ENCODE results near the gene PLTP. TPM values are rescaled to one million over a fixed set of nuclear protein-coding genes. Genes with fewer than 3 reads are reported as not detected.

The PLTP gene
- total and polyA plus RNA-seq, 8 donors: 35.5 to 158 (median 85.4) TPM

DNA sequence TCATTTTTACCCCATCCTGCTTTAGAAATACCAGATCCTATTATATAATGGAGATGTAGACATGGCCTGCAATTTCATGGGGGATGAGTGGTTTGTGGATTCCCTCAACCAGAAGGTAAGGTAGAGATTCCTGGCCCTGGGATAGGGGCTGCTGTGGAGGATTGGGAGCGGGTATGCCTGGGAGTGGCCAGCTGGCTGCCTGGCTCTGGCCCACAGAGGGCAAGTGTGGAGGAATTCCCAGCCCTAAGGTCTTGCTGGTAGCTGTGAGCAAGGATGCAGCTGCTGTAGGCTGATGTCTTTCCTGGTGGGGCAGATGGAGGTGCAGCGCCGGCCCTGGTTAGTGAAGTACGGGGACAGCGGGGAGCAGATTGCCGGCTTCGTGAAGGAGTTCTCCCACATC, 14.3 kb downstream of the PLTP start:
- H3K36me3 ChIP-seq: peaks cover 0 to 21% (median 0%) of the 10 kb centered on the region in 3 donors
- DNase-seq (no peak), ATAC-seq (no peak)

GRCh38 chr20:45897289-45897688, 14.7 kb downstream of the PLTP start:
- ATAC-seq (no peak), DNase-seq (no peak), FAIRE-seq (no peak)
- H3K27me3 ChIP-seq: no peaks in the 10 kb centered on the region
- no peak for TF ChIP-seq CTCF (IDR thresholded peaks at IDR 0.05)
- no peak overlapping the region for H3K27ac ChIP-seq
- 74 to 81% methylated on average over 2 of the region's 2 CpGs for WGBS, 2 donors
- peaks cover 0 to 20% (median 0%) of the 10 kb centered on the region in 3 donors for H3K36me3 ChIP-seq
- intact Hi-C loops (cut with DNase I): no loop called here
- H3K4me1 ChIP-seq: peaks cover 0 to 4% (median 0%) of the 10 kb centered on the region in 3 donors
- no peaks in the 10 kb centered on the region for H3K9me3 ChIP-seq
- H3K4me3 ChIP-seq: no peak overlapping the region

More for the DNA sequence above, 14.3 kb downstream of the PLTP start:
- no peaks in the 10 kb centered on the region for H3K27me3 ChIP-seq
- intact Hi-C loops (cut with DNase I): no loop called here
- H3K4me1 ChIP-seq: peaks cover 0 to 2% (median 0%) of the 10 kb centered on the region in 3 donors
- H3K4me3 ChIP-seq: no peak overlapping the region
- no peak overlapping the region for H3K27ac ChIP-seq
- 92 to 93% methylated on average over 7 of the region's 7 CpGs for WGBS, 2 donors
- TF ChIP-seq CTCF (IDR thresholded peaks at IDR 0.05): no peak
- FAIRE-seq: no peak
- no peaks in the 10 kb centered on the region for H3K9me3 ChIP-seq

GRCh38 chr20:45896641-45897161, 15.3 kb downstream of the PLTP start:
- H3K4me1 ChIP-seq: peaks cover 3 to 4% (median 4%) of the 10 kb centered on the region in 3 donors
- ATAC-seq: no peak
- 92 to 93% methylated on average over 14 of the region's 14 CpGs for WGBS, 2 donors
- no peaks in the 10 kb centered on the region for H3K27me3 ChIP-seq
- no peaks in the 10 kb centered on the region for H3K9me3 ChIP-seq
- H3K27ac ChIP-seq: no peak overlapping the region
- peaks cover 0 to 16% (median 0%) of the 10 kb centered on the region in 3 donors for H3K36me3 ChIP-seq
- H3K4me3 ChIP-seq: no peak overlapping the region
- intact Hi-C loops (cut with DNase I): no loop called here
- DNase-seq: no peak
- no peak for FAIRE-seq
- no peak for TF ChIP-seq CTCF (IDR thresholded peaks at IDR 0.05)

DNA sequence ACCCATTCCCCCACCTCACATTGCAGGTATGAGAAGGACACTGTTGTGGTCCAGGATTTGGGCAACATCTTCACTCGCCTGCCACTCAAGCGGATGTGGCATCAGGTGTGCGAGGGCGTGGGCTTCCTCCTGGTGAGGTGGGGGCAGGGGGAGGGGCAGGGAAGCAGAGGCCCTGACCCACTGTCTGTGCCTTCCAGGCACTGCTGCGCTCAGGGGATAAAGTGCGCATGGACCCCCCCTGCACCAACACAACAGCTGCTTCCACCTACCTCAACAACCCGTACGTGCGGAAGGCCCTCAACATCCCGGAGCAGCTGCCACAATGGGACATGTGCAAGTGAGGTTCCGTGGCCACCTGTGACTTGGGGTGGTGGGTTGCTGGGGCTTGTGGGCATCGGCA, 17.2 kb downstream of the PLTP start:
- DNase-seq (no peak), FAIRE-seq (no peak), ATAC-seq (no peak)
- H3K36me3 ChIP-seq: peaks cover 0 to 4% (median 0%) of the 10 kb centered on the region in 3 donors
- TF ChIP-seq CTCF (IDR thresholded peaks at IDR 0.05): no peak
- no peaks in the 10 kb centered on the region for H3K27me3 ChIP-seq
- H3K4me1 ChIP-seq: peaks cover 3 to 4% (median 4%) of the 10 kb centered on the region in 3 donors
- WGBS, 2 donors: 78 to 85% methylated on average over 12 of the region's 12 CpGs
- H3K9me3 ChIP-seq: no peaks in the 10 kb centered on the region
- intact Hi-C loops (cut with DNase I): no loop called here
- no peak overlapping the region for H3K4me3 ChIP-seq
- H3K27ac ChIP-seq: no peak overlapping the region

- FAIRE-seq (no peak), ATAC-seq (no peak), DNase-seq (no peak)
- peaks cover 0 to 4% (median 0%) of the 10 kb centered on the region in 3 donors for H3K36me3 ChIP-seq
- no peak overlapping the region for H3K4me3 ChIP-seq
- H3K27me3 ChIP-seq: no peaks in the 10 kb centered on the region
- H3K9me3 ChIP-seq: no peaks in the 10 kb centered on the region
- 88 to 93% methylated on average over 4 of the region's 4 CpGs for WGBS, 2 donors
- peaks cover 3 to 4% (median 4%) of the 10 kb centered on the region in 3 donors for H3K4me1 ChIP-seq
- no peak overlapping the region for H3K27ac ChIP-seq
- no peak for TF ChIP-seq CTCF (IDR thresholded peaks at IDR 0.05)
- intact Hi-C loops (cut with DNase I): no loop called here
Measured at GRCh38 chr20:45893831-45894230, 18.1 kb downstream of the PLTP start.
